RCC 7860 (cell line): ENCODE results near the gene JMJD7.

Experiments
- DNase-seq: peaks from one replicate; pipeline ENCODE4 v3.0.0-alpha.2; 2015; ENCODE audit warnings: low spot score
- FAIRE-seq: peaks from 2 replicates; lab custom pipeline; 2012; peaks lifted over from hg19 to GRCh38; lab: Jason Lieb, UNC

Gene JMJD7

GRCh38 chr15:41798607-41799487 is 29.0 kb upstream of the JMJD7 start:
- DNase-seq: no peak

DNA sequence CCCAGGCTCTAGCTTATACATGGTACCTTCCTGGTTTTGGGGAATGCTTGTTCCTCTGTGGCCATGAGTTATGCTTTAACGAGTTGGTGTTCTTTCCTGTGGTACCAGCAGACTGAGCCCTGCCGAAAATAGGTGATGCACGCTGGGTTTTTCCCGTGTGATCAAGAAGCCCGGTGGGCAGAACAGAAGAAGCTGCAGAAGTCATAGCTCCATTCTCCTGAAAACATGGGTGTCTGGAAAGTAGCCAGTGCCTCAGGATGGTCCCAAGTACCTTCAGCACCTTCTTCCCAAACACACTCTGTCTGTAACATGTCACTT is 28.4 kb upstream of the JMJD7 start:
- FAIRE-seq (no peak), DNase-seq (no peak)

More at GRCh38 chr15:41798607-41799487, 29.0 kb upstream of the JMJD7 start:
- FAIRE-seq: no peak

- no peak for DNase-seq
- FAIRE-seq: no peak
Observed at GRCh38 chr15:41801185-41801584, 26.7 kb upstream of the JMJD7 start.

- DNase-seq (peak; percentile 28), FAIRE-seq (peak; percentile 79)
Observed at GRCh38 chr15:41801850-41802455, 25.9 kb upstream of the JMJD7 start.

DNA sequence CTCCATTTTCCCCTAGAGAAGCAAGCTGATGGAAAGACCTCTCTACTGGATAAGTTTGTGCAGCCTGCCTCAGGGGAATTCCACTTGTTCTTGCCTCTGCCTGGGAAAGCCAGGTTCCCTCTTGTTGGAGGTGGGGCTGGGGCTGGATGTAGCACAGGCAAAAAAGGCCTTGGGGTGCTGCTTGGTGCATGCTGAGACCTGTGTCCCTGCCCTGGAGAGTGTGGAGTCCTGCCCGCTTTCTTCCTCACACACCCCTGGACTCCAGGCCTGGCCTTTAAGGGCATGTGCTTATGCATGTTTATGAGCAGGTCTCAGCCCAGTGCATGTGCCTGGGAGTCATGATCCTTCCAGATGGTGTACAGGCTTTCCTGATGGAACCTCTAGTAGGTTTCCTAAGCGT is 23.5 kb upstream of the JMJD7 start:
- FAIRE-seq (no peak), DNase-seq (no peak)

DNA sequence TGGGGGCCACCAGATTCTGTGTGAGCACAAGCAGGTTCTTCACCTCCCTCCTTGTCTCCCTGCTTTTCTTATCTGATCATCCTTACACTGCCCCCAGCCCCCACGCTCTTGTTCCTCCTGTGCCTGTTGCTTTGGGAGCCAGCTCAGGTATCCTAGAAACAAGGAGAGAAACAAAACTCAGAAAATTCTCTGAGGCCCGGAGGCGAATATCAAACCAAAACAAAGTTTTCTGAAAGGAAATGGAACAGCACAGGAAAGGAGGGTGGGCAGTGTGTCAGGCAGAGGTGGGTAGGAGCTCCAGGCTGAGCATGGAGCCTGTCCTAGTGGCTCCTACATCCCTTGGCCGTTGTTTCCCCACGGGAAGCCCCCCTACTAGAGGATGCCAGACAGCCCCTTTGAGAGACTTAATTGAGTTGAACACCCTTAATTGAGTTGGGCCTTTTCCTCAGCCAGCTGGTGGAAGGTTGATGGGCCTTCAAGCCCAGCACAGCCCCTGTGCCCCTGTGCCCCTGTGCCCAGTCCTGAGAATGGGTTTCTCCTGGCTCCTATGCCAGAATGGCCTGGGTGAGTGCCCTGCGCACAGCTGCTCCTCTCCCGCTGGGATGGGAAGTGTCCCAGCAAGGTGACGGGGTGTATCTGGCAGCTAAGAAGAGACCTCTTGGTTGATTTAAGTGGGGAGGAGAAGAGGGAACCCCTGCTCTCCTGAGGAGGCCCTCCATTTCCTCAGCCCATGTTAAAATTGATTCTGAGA is 22.8 kb upstream of the JMJD7 start:
- DNase-seq: no peak
- FAIRE-seq: no peak

DNA sequence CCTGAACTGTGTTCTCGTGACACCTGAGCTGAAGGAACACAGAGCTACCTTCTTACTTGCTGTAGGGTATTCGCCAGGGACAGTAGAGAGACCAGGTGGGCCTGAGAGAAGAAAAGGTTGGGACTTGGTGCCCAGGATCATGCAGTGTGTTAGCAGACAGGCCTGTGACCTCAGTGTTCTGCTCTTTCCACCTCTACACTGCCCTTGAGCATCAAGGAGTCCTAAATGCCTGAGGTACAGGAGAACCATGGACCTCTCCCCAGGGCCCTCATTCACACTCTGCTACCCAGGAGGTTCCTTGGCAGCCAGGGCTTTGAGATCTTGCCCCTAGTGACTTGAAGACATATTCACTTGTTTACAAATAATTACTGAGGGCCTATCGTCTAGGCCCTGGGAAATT is 22.2 kb upstream of the JMJD7 start:
- FAIRE-seq (no peak), DNase-seq (no peak)

- no peak for FAIRE-seq
- no peak for DNase-seq
Observed at GRCh38 chr15:41806291-41807181, 21.4 kb upstream of the JMJD7 start.

DNA sequence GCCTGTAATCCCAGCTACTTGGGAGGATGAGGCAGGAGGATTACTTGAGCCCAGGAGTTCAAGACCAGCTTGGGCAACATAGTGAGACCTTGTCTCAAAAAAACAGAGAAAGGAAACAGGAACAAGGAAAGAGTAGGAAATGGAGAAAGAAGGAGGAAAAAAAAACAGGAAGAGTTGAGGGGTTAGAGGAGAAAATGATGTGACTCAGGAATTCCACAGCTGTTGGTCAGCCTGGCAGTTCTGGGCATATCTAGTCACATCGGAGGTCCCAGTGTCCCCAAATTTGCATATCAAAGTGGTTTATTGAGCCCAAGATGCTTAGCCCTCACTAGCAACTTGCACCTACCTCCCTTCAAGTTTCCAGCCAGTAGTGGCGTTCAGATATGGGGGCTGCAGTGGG is 18.8 kb upstream of the JMJD7 start:
- peak; percentile 36 for DNase-seq
- FAIRE-seq: no peak

GRCh38 chr15:41809526-41810220 is 18.2 kb upstream of the JMJD7 start:
- no peak for DNase-seq
- FAIRE-seq: no peak

DNA sequence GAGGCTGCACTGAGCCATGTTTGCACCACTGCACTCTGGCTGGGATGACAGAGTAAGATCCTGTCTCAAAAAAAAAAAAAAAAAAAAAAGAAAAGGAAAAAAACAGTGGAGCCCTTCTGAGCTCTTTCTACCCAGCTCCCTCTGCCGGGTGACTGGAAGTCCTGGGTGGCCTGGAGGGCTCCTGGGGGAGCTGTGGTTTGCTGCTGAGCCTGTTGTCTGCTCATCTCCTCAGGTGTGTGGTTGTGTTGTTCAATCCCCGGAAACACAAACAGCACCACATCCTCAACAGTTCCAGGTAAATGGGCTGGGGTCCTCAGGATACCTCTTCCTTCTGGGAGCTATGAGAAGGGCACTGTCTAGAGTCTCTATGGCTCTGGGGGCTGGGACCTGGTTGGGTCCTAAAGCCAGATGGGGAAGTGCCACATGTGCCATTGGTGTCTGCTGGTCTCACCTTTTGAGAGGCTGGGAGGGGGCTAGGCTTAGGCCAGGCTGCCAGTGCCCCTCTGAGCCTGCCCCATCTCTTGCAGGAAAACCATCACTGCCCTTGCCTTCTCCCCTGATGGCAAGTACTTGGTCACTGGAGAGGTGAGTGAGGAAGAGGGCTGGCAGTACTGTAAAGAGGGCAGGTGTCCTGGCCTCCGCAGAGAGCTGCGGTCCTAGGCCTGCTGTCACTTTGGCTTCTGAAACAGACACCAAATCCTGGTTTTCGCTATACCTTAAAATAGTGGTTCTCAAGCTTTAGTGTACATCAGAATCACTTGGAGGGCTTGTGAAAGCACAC is 17.1 kb upstream of the JMJD7 start:
- no peak for FAIRE-seq

GRCh38 chr15:41811432-41812195 is 16.3 kb upstream of the JMJD7 start:
- FAIRE-seq (no peak), DNase-seq (peak; percentile 49)

More for the DNA sequence above, 17.1 kb upstream of the JMJD7 start:
- no peak for DNase-seq

DNA sequence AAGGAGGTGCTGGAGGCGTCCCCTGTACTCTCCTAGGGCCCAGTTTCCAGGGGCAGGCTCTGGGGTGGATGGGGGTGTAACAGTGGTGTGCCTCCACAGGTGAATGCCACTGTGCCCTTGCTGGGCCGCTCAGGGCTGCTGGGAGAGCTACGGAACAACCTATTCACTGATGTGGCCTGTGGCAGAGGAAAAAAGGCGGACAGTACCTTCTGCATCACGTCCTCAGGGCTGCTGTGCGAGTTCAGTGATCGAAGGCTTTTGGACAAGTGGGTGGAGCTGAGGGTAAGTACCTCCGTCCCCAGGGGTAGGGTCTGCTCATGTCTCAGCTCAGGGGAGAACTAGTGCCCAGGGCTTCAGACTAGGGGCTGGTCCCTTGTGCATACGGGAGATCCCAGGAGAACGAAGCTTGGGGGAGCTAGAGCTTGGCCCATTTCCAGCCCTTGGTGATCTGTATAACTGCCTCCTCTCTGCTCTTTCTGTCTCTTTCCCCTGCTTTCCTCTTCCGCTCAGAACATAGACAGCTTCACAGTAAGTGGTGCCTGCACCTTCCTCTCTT is 15.0 kb upstream of the JMJD7 start:
- FAIRE-seq (no peak), DNase-seq (no peak)

GRCh38 chr15:41813426-41813825 is 14.5 kb upstream of the JMJD7 start:
- no peak for FAIRE-seq
- no peak for DNase-seq

GRCh38 chr15:41814534-41814933 is 13.4 kb upstream of the JMJD7 start:
- FAIRE-seq: no peak
- DNase-seq: no peak

- FAIRE-seq: no peak
- no peak for DNase-seq
Observed at GRCh38 chr15:41816788-41817187, 11.1 kb upstream of the JMJD7 start.

DNA sequence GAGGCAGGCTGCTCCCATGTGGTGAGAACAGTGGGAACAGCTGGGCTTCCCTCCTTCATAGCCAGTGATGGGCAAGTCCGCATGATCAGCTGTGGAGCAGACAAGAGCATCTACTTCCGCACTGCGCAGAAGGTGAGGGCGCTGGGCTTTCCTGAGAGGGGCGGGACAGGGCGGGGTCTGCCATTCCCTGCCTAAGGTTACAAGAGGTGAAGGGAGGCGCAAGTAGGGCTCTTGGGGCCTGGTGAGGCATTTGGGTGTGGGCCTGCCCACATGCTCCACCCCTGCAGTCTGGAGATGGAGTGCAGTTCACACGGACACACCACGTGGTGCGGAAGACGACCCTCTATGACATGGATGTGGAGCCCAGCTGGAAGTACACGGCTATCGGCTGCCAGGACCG is 10.6 kb upstream of the JMJD7 start:
- FAIRE-seq: no peak
- DNase-seq: no peak

DNA sequence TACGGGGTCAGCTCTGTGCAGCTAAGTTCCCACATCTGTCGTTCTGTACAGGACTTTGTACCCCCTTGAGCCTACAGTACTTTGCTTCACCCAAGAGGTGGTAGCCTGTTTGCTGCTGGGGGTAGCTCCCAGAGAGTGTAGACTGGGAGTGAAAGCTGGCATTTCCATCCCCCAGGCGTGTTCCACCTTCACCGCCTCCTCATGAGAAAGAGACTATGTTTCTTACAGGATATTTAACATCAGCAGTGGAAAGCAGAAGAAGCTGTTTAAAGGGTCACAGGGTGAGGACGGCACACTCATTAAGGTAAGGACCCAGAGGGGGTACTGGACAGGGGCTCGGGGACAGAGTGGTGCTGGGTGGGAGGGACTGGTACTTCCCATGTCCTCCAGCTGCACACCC is 10.1 kb upstream of the JMJD7 start:
- DNase-seq: no peak
- FAIRE-seq: no peak
